K562 (cell line): ENCODE data around the gene FAM114A2.

Experiments
- CHD4 ChIP-seq: fragments of 200-600 bp; sonication (generic); IDR thresholded peaks from 3 replicates; pipeline ENCODE4 v1.6.1; 2012; ENCODE audit warnings: low read depth, mild to moderate bottlenecking, mixed read lengths, low read length, inconsistent platforms; ENCODE audit not compliant: insufficient read depth, insufficient replicate concordance, poor library complexity, severe bottlenecking
- CTCF ChIP-seq, 3 experiments: IDR thresholded peaks in 2 of 3; conservative IDR thresholded peaks in 1 of 3; 2 replicates each; pipeline ENCODE4 v1.5.1; 2011 to 2012; ENCODE audit warnings: low read length in 3 of 3, mild to moderate bottlenecking in 3 of 3, control low read depth in 2 of 3, improper control_type of control experiment in 1 of 3, inconsistent platforms in 1 of 3, low read depth in 1 of 3, mixed read lengths in 1 of 3, moderate library complexity in 1 of 3; ENCODE audit not compliant: insufficient read depth in 2 of 3
- DIDO1 ChIP-seq: fragments of 450-650 bp; IDR thresholded peaks from 2 replicates; pipeline ENCODE4 v1.6.1; 2016; ENCODE audit warnings: low read depth, missing biosample characterization, missing genetic modification characterization
- ESRRA ChIP-seq: fragments of 450-650 bp; IDR thresholded peaks from 2 replicates; pipeline ENCODE4 v1.6.1; 2014; ENCODE audit warnings: low read depth, mild to moderate bottlenecking, moderate library complexity, borderline replicate concordance
- FUS ChIP-seq: fragments of 200-400 bp; formaldehyde crosslinking; optimal IDR thresholded peaks from 2 replicates; pipeline ENCODE3; 2017; ENCODE audit warnings: low read depth, low read length
- MTA1 ChIP-seq: fragments of 450-650 bp; IDR thresholded peaks from 2 replicates; pipeline ENCODE4 v1.6.1; 2017; ENCODE audit warnings: borderline replicate concordance
- SREBF2 ChIP-seq: sonication (generic); formaldehyde crosslinking; IDR thresholded peaks from 2 replicates; pipeline ENCODE4 v1.4.0; 2020; ENCODE audit warnings: mild to moderate bottlenecking, missing genetic modification reagents
- ZBTB7A ChIP-seq: IDR thresholded peaks from 2 replicates; pipeline ENCODE4 v1.6.1; 2011; ENCODE audit warnings: low read depth, mild to moderate bottlenecking, low read length, moderate library complexity, borderline replicate concordance; ENCODE audit not compliant: control insufficient read depth
- ZNF75A ChIP-seq: fragments of 450-650 bp; formaldehyde crosslinking; IDR thresholded peaks from 2 replicates; pipeline ENCODE4 v1.4.0; 2020; ENCODE audit warnings: mild to moderate bottlenecking

DNA sequence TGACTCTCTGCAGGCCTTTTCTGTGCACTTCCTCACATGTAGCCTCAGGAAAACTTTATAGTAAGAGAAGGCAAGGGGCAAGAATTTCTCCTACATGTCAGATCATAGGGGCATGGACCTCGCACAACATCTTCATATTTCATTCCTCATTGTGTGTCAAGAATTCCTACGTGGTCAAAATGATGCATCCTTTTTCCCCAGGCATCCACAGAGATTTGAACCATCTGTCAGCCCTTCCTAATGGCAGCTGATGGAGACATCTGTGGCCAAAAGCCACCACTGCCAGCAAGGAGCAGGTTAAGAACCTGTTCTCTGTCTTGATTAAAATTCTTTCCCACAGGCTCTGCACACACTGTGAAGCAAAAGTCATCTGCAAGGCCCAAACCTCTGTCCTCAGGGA lies 42.5 kb upstream of the FAM114A2 start:
- TF ChIP-seq SREBF2 (CRISPR knock-in tag) (no peak), ZNF75A (CRISPR knock-in tag) (no peak), ESRRA (no peak), ZBTB7A (no peak), CTCF (IDR thresholded peaks at IDR 0.05 in 2 of 3, conservative IDR thresholded peaks at IDR 0.05 in 1 of 3; ENCODE audit: insufficient read depth in 2 of 3, low read depth in 1 of 3, low read length in 3 of 3) (no peak), FUS (no peak), CHD4 (no peak), MTA1 (no peak), DIDO1 (tag) (no peak)
